ENCODE measurements around the gene CTIF.

Gene CTIF

DNA sequence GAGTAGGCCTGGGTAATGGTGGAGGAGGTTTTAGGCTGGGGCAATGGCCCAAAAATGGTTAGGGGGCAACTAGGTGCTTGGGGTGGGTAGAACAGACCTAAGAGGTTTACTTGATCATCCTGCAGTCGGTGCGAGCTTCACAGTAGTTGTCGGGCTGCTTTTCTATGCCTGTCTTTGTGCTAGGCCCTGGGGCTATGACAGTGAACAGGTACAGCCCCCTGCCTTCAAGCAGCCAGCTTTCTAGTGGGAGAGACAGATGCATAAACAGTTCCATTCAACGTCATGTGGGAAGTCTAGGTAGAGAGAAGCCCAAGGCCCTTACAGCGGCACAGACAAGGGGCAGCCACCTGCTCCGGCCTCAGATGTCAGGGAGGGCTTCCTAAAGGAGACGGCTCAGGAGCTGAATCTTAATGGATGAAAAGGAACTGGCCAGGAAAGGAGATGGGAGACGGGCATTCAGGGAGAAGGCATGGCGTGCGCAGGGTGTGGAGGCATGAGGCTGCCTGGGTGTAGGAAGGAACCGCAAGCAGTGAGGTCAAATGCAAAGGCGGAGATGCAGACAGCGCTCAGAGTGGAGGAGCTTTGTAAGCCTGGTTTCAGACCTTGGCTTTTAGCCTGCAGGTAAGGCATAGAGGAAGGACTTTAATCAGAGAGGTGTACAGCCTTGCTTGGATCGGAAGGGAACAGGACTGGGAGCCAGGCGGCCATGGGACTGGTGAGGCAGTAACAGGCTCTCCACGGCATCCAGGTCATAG is 6.0 kb downstream of the CTIF start:
- Histone ChIP-seq H3K27me3 (peaks cover 17% of the 10 kb centered on the region), H3K36me3 (no peaks in the 10 kb centered on the region), H3K27ac (no peak overlapping the region), H3K9me3 (no peaks in the 10 kb centered on the region), H3K4me3 (ENCODE audit: low read depth in 1 of 2, low read length in 1 of 2) (no peak overlapping the region), H3K4me1 (ENCODE audit: control insufficient read depth in 1 of 2, insufficient read depth in 1 of 2, low read depth in 1 of 2, low read length in 1 of 2) (peaks cover 9 to 11% of the 10 kb centered on the region in 2 experiments)
- TF ChIP-seq, protein P1, sequence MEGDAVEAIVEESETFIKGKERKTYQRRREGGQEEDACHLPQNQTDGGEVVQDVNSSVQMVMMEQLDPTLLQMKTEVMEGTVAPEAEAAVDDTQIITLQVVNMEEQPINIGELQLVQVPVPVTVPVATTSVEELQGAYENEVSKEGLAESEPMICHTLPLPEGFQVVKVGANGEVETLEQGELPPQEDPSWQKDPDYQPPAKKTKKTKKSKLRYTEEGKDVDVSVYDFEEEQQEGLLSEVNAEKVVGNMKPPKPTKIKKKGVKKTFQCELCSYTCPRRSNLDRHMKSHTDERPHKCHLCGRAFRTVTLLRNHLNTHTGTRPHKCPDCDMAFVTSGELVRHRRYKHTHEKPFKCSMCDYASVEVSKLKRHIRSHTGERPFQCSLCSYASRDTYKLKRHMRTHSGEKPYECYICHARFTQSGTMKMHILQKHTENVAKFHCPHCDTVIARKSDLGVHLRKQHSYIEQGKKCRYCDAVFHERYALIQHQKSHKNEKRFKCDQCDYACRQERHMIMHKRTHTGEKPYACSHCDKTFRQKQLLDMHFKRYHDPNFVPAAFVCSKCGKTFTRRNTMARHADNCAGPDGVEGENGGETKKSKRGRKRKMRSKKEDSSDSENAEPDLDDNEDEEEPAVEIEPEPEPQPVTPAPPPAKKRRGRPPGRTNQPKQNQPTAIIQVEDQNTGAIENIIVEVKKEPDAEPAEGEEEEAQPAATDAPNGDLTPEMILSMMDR (IDR thresholded peaks at IDR 0.05), result no peak

DNA sequence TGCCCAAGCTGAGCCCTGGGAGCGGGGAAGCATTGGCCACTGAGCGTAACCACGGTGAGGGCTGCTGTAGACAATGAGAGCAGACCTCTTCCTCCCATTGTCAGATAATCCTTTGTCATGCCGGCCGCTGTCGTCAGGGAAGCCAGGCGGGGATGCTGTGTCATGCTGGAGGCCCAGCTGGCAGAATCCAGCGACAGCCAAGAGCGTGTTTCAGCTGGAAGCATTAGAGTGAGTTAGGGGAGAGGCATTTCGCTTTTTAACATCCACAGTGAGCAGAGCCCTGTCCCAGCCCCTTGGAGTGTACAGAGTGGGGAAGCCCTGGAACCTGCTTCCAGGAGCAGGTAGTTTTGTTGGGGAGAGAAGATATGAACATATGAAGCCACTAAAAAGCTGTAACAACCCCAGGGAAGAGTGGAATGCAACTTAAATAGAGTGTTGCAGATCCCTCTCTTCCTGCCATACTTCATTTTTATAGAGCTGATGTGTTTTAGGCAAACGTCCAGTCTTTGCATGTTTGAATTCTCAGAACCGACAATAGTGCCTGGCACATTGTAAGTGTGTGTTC is 7.0 kb downstream of the CTIF start:
- Histone ChIP-seq H3K27ac (no peak overlapping the region), H3K4me1 (ENCODE audit: control insufficient read depth in 1 of 2, insufficient read depth in 1 of 2, low read depth in 1 of 2, low read length in 1 of 2) (peaks cover 6 to 7% of the 10 kb centered on the region in 2 experiments), H3K4me3 (ENCODE audit: low read depth in 1 of 2, low read length in 1 of 2) (no peak overlapping the region), H3K36me3 (no peaks in the 10 kb centered on the region), H3K9me3 (no peaks in the 10 kb centered on the region), H3K27me3 (peaks cover 7% of the 10 kb centered on the region)
- TF ChIP-seq, protein P1 (IDR thresholded peaks at IDR 0.05), result no peak

DNA sequence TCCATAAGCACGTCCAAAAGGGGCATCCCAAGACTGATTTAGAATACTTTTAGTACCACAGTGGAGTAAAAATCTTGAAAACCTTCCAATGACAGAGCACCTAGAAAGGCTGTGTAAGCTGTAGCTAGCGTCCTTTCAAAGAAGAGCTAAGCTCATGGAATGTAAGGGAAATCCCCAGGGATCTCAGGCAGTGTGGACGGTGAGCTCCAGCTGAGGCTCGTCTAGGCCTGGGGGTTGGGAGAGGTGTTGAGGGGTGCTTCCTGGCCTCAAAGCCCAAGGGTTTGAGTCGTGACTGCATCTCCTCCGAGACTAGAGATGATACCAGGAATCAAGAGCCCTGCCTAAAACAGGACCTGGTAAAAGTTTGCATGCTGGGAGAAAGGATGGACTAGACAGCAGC is 7.6 kb downstream of the CTIF start:
- Histone ChIP-seq H3K9me3 (no peaks in the 10 kb centered on the region), H3K27ac (no peak overlapping the region), H3K4me3 (ENCODE audit: low read depth in 1 of 2, low read length in 1 of 2) (no peak overlapping the region), H3K27me3 (peaks cover 5% of the 10 kb centered on the region), H3K36me3 (no peaks in the 10 kb centered on the region), H3K4me1 (ENCODE audit: control insufficient read depth in 1 of 2, insufficient read depth in 1 of 2, low read depth in 1 of 2, low read length in 1 of 2) (peaks cover 4 to 5% of the 10 kb centered on the region in 2 experiments)
- TF ChIP-seq, protein P1 (IDR thresholded peaks at IDR 0.05), result no peak

DNA sequence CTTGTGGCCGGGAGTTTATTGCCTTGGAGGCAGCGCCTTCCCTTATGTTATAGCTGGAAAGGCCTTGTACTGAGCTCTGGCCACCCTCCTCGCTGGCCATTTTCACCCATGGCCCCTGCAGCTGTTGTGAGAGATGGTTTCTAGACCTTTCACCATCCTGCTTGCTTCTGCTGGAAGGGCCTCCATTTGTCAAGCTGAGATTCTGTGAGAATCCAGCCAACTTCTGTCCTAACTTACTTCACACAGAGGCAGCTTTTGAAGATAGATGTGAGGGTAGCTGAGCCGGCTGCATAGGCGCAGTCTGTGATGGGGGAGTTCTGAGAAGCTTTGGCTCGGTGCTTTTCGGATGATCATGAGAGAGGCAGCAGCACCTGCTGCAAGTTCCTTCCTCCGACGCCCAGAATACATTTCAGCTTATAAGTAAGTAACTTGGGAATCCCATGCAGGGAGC is 8.7 kb downstream of the CTIF start:
- H3K4me1 ChIP-seq (ENCODE audit: control insufficient read depth in 1 of 2, insufficient read depth in 1 of 2, low read depth in 1 of 2, low read length in 1 of 2), result no peaks in the 10 kb centered on the region
- no peak overlapping the region for H3K27ac ChIP-seq
- H3K36me3 ChIP-seq, result no peaks in the 10 kb centered on the region
- H3K4me3 ChIP-seq (ENCODE audit: low read depth in 1 of 2, low read length in 1 of 2), result no peak overlapping the region
- H3K27me3 ChIP-seq, result peaks cover 5% of the 10 kb centered on the region
- TF ChIP-seq, protein P1 (IDR thresholded peaks at IDR 0.05), result no peak
- no peaks in the 10 kb centered on the region for H3K9me3 ChIP-seq

DNA sequence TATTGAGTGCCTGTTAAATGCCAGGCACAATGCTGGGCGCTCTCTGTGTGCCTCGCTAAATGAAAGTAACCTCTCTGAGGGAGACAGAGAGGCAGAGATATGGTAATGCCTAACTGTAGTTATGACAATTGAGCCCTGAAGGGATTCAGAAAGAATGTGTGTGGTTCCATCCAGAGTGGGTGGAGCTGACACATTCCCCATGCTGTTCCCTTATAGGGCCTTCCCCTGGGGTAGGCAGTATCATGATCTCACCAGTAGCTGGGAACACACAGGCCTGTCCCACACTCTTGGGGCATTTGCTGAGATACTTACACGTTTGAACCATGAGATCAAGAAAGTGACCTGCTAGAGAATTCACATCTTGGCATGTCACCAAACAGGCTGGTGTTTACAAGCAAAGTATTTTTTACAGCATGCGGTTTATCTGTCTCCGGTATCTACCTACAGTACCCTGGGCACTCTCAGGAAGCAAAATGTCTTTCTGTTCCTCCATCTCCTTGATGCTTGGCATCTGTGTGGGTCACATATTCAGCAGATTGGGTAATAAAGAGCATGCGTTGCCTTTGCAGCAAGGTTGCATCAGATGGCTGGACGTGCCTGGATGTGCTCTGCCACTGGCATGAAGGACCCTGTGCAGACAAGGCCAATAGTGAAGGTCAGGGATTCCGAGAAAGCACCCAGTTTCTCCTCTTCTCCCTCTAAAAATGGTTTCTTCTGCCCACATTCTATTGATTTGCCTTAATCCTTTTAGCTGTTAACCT is 9.4 kb downstream of the CTIF start:
- TF ChIP-seq, protein P1 (IDR thresholded peaks at IDR 0.05), result no peak
- H3K27ac ChIP-seq, result no peak overlapping the region
- peaks cover 5% of the 10 kb centered on the region for H3K27me3 ChIP-seq
- no peaks in the 10 kb centered on the region for H3K36me3 ChIP-seq
- H3K4me3 ChIP-seq (ENCODE audit: low read depth in 1 of 2, low read length in 1 of 2), result no peak overlapping the region
- no peaks in the 10 kb centered on the region for H3K4me1 ChIP-seq (ENCODE audit: control insufficient read depth in 1 of 2, insufficient read depth in 1 of 2, low read depth in 1 of 2, low read length in 1 of 2)
- no peaks in the 10 kb centered on the region for H3K9me3 ChIP-seq
